Keratinocyte (primary cell): ENCODE measurements around the gene SRPK2. TPM values are rescaled to one million over a fixed set of nuclear protein-coding genes. Genes with fewer than 3 reads are reported as not detected.

Source experiments
- DNase-seq: peaks from one replicate; pipeline ENCODE4 v3.0.0-alpha.2; 2011; ENCODE audit warnings: low read depth, missing footprints, low spot score
- FAIRE-seq: peaks from 2 replicates; lab custom pipeline; 2011; peaks lifted over from hg19 to GRCh38; lab: Jason Lieb, UNC
- H2AFZ ChIP-seq: 2 replicates; pipeline ENCODE4 v1.6.0; 2012; ENCODE audit warnings: low read length, control low read depth, inconsistent platforms; ENCODE audit not compliant: control insufficient read depth
- H3K27ac ChIP-seq: 2 replicates; pipeline ENCODE4 v1.5.1; 2011; ENCODE audit warnings: low read length; ENCODE audit not compliant: control insufficient read depth, insufficient read depth
- H3K27me3 ChIP-seq: 3 replicates; pipeline ENCODE4 v1.6.0; 2011; ENCODE audit warnings: low read length; ENCODE audit not compliant: control insufficient read depth, insufficient read depth; ENCODE audit errors: extremely low read depth
- H3K36me3 ChIP-seq, 2 experiments: 2 replicates in 1 of 2; 3 replicates in 1 of 2; pipeline ENCODE4 v1.5.1; 2011; ENCODE audit warnings: low read length in 2 of 2, mild to moderate bottlenecking in 1 of 2; ENCODE audit not compliant: control insufficient read depth in 2 of 2, insufficient read depth in 2 of 2; ENCODE audit errors: extremely low read depth in 1 of 2
- H3K4me1 ChIP-seq: 3 replicates; pipeline ENCODE4 v1.5.1; 2011; ENCODE audit warnings: low read length; ENCODE audit not compliant: control insufficient read depth, insufficient read depth; ENCODE audit errors: extremely low read depth
- H3K4me2 ChIP-seq: 3 replicates; pipeline ENCODE4 v1.6.0; 2011; ENCODE audit warnings: low read depth, low read length; ENCODE audit not compliant: control insufficient read depth, insufficient read depth; ENCODE audit errors: extremely low read depth
- H3K4me3 ChIP-seq, 3 experiments: fragments of 200-600 bp in 1 of 3; sonication (generic) in 1 of 3; 2 replicates in 2 of 3; 3 replicates in 1 of 3; pipeline ENCODE4 v1.5.1; 2011 to 2016; ENCODE audit warnings: low read length in 3 of 3, mild to moderate bottlenecking in 3 of 3, control low read depth in 2 of 3, inconsistent platforms in 1 of 3, low read depth in 1 of 3, mixed read lengths in 1 of 3, mixed run types in 1 of 3, moderate library complexity in 1 of 3; ENCODE audit not compliant: control insufficient read depth in 2 of 3, insufficient read depth in 2 of 3; ENCODE audit errors: extremely low read depth in 1 of 3
- H3K79me2 ChIP-seq: 2 replicates; pipeline ENCODE4 v1.6.0; 2012; ENCODE audit warnings: low read length; ENCODE audit not compliant: control insufficient read depth, insufficient read depth
- H3K9ac ChIP-seq: 3 replicates; pipeline ENCODE4 v1.6.0; 2011; ENCODE audit warnings: low read length; ENCODE audit not compliant: control insufficient read depth, insufficient read depth; ENCODE audit errors: extremely low read depth
- H3K9me1 ChIP-seq: 3 replicates; pipeline ENCODE4 v1.6.0; 2011; ENCODE audit warnings: low read length; ENCODE audit not compliant: control insufficient read depth, insufficient read depth; ENCODE audit errors: extremely low read depth
- H3K9me3 ChIP-seq: 2 replicates; pipeline ENCODE4 v1.5.1; 2012; ENCODE audit warnings: low read depth, low read length; ENCODE audit not compliant: control insufficient read depth
- H4K20me1 ChIP-seq: 3 replicates; pipeline ENCODE4 v1.6.0; 2011; ENCODE audit warnings: low read length; ENCODE audit not compliant: control insufficient read depth, insufficient read depth; ENCODE audit errors: extremely low read depth
- EZH2 ChIP-seq: IDR thresholded peaks from one replicate; pipeline ENCODE4 v1.6.1; 2012; ENCODE audit warnings: inconsistent platforms, mild to moderate bottlenecking, low read length, moderate library complexity
- dilution Hi-C: fragments of 300-500 bp; cut with MboI; formaldehyde crosslinking; loops from one replicate; pipeline ENCODE4 v1.7.0; 2020; ENCODE audit warnings: low sequenced_read_pairs; ENCODE audit not compliant: extremely low pct_ligation_motif_present
- polyA plus RNA-seq, 5 experiments: library from polyadenylated mRNA; depleted of rRNA in 3 of 5; stranded (reverse) in 3 of 5; stranded (forward) in 1 of 5; unstranded in 1 of 5; fragments of >200 nt; gene quantifications; 1 replicate in 1 of 5; 2 replicates in 3 of 5; 3 replicates in 1 of 5; pipeline versions ENCODE4 v1.2.1 to v1.2.3, GENCODE V29; 2011 to 2012; ENCODE audit warnings: missing spikeins in 2 of 5, low read depth in 1 of 5, low replicate concordance in 1 of 5
- TF ChIP-seq, protein P1 (sequence below), 3 experiments: IDR thresholded peaks in 1 of 3; conservative IDR thresholded peaks in 1 of 3; optimal IDR thresholded peaks in 1 of 3; 2 replicates in 2 of 3; 3 replicates in 1 of 3; pipeline versions ENCODE3 to v1.5.1; 2011; ENCODE audit warnings: low read length in 3 of 3, mild to moderate bottlenecking in 3 of 3, moderate library complexity in 2 of 3, control low read depth in 1 of 3, inconsistent platforms in 1 of 3; ENCODE audit not compliant: insufficient read depth in 2 of 3; ENCODE audit errors: extremely low read depth in 1 of 3

The SRPK2 gene
- polyA plus RNA-seq, 1 donor (not counting 4 experiments of a cell fraction or from before 2014, with no cell fraction given) = 40.2 TPM

DNA sequence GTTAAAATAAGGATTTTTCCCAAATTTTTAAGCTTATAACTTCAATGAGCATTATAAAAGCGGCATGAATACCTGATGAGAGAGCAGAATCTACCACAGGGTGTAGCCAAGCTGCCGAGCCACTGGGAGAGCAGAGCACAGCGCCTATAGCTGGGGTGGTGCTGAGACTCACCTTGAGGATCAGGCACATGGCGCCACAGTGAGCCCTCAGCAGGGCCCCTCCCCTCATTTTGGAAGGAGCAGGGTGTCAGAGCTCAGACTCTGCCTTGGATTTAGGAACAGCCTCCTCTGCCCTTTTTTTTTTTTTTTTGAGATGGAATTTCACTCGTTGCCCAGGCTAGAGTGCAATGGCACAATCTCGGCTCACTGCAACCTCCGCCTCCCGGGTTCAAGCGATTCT, 118.6 kb downstream of the SRPK2 start:
- Histone ChIP-seq H4K20me1 (no peaks in the 10 kb centered on the region), H3K9me1 (no peaks in the 10 kb centered on the region), H3K4me3 (peak overlapping the region in 1 of 3 experiments; percentile 2), H3K4me1 (peaks cover 13% of the 10 kb centered on the region), H3K9me3 (no peaks in the 10 kb centered on the region), H3K36me3 (no peaks in the 10 kb centered on the region), H3K9ac (peak overlapping the region; percentile 91), H3K27ac (peak overlapping the region; percentile 99), H3K27me3 (no peaks in the 10 kb centered on the region), H3K79me2 (peaks cover 69% of the 10 kb centered on the region), H2AFZ (no peak overlapping the region), H3K4me2 (peak overlapping the region; percentile 96)
- FAIRE-seq = no peak
- DNase-seq = no peak
- TF ChIP-seq, protein P1, sequence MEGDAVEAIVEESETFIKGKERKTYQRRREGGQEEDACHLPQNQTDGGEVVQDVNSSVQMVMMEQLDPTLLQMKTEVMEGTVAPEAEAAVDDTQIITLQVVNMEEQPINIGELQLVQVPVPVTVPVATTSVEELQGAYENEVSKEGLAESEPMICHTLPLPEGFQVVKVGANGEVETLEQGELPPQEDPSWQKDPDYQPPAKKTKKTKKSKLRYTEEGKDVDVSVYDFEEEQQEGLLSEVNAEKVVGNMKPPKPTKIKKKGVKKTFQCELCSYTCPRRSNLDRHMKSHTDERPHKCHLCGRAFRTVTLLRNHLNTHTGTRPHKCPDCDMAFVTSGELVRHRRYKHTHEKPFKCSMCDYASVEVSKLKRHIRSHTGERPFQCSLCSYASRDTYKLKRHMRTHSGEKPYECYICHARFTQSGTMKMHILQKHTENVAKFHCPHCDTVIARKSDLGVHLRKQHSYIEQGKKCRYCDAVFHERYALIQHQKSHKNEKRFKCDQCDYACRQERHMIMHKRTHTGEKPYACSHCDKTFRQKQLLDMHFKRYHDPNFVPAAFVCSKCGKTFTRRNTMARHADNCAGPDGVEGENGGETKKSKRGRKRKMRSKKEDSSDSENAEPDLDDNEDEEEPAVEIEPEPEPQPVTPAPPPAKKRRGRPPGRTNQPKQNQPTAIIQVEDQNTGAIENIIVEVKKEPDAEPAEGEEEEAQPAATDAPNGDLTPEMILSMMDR (optimal IDR thresholded peaks at IDR 0.05 in 1 of 3, IDR thresholded peaks at IDR 0.05 in 1 of 3, conservative IDR thresholded peaks at IDR 0.05 in 1 of 3; ENCODE audit: extremely low read depth in 1 of 3, insufficient read depth in 2 of 3, low read length in 3 of 3) = no peak
- TF ChIP-seq EZH2 = no peak
- dilution Hi-C loops = no loop called here

GRCh38 chr7:105269397-105269796, 119.3 kb downstream of the SRPK2 start:
- DNase-seq (no peak), FAIRE-seq (no peak)
- Histone ChIP-seq H3K9ac (peak overlapping the region; percentile 91), H3K79me2 (peaks cover 71% of the 10 kb centered on the region), H3K27ac (peak overlapping the region; percentile 99), H3K9me3 (no peaks in the 10 kb centered on the region), H4K20me1 (no peaks in the 10 kb centered on the region), H3K4me2 (peak overlapping the region; percentile 96), H3K27me3 (no peaks in the 10 kb centered on the region), H2AFZ (peak overlapping the region; percentile 53), H3K36me3 (no peaks in the 10 kb centered on the region), H3K4me3 (peak overlapping the region; percentile 49 to 94 (median 87)), H3K4me1 (peaks cover 13% of the 10 kb centered on the region), H3K9me1 (no peaks in the 10 kb centered on the region)
- dilution Hi-C loops = no loop called here
- no peak for TF ChIP-seq EZH2
- TF ChIP-seq, protein P1 (optimal IDR thresholded peaks at IDR 0.05 in 1 of 3, IDR thresholded peaks at IDR 0.05 in 1 of 3, conservative IDR thresholded peaks at IDR 0.05 in 1 of 3; ENCODE audit: extremely low read depth in 1 of 3, insufficient read depth in 2 of 3, low read length in 3 of 3) = no peak
